Esophagus muscularis mucosa (tissue), 4 donors: ENCODE results near the gene IQGAP2. TPM values are rescaled to one million over a fixed set of nuclear protein-coding genes. Genes with fewer than 3 reads are reported as not detected.

ENCODE experiments used
- DNase-seq: peaks from one replicate; pipeline ENCODE4 v3.0.0-alpha.2; 2017; ENCODE audit errors: extremely low spot score
- H3K27ac ChIP-seq, 4 donors: fragments of 200-600 bp; sonication (generic); replicated peaks in 1 of 4; 1 replicate in 3 of 4; 2 replicates in 1 of 4; pipeline ENCODE4 v1.5.1; 2016 to 2019; ENCODE audit warnings: mild to moderate bottlenecking in 1 of 4
- H3K27me3 ChIP-seq, 4 donors: fragments of 200-600 bp; sonication (generic); one replicate each; pipeline versions ENCODE4 v1.5.1 to v1.6.0; 2016 to 2019
- H3K36me3 ChIP-seq, 4 donors: fragments of 200-600 bp; sonication (generic); one replicate each; pipeline ENCODE4 v1.5.1; 2016 to 2019
- H3K4me1 ChIP-seq, 4 donors: fragments of 200-600 bp; sonication (generic); one replicate each; pipeline ENCODE4 v1.5.1; 2016 to 2019
- H3K4me3 ChIP-seq, 4 donors: fragments of 200-600 bp; sonication (generic); 1 replicate in 2 of 4; 2 replicates in 2 of 4; pipeline ENCODE4 v1.5.1; 2016 to 2019; ENCODE audit warnings: mild to moderate bottlenecking in 4 of 4, moderate library complexity in 1 of 4
- H3K9me3 ChIP-seq, 4 donors: fragments of 200-600 bp; sonication (generic); 1 replicate in 3 of 4; 2 replicates in 1 of 4; pipeline ENCODE4 v1.5.1; 2016 to 2019
- EP300 ChIP-seq: sonication (generic); formaldehyde crosslinking; IDR thresholded peaks from one replicate; pipeline ENCODE4 v1.6.1; 2017; ENCODE audit warnings: antibody characterized with exemption
- POLR2A ChIP-seq: fragments of 450-650 bp; IDR thresholded peaks from one replicate; pipeline ENCODE4 v1.6.1; 2017; ENCODE audit warnings: antibody characterized with exemption, moderate library complexity, mild to moderate bottlenecking, low read depth
- POLR2AphosphoS5 ChIP-seq, 2 donors: sonication (generic); formaldehyde crosslinking; IDR thresholded peaks; one replicate each; pipeline ENCODE4 v1.6.1; 2017; ENCODE audit warnings: antibody characterized with exemption in 2 of 2
- WGBS: methylation state at CpG from one replicate; pipeline ENCODE4 v1.1.5; 2018; 5-methylcytosine and 5-hydroxymethylcytosine counted together
- intact Hi-C: fragments of 100-400 bp; cut with DNase I; formaldehyde crosslinking; loops from one replicate; pipeline ENCODE4 v1.15.1; 2023
- total RNA-seq, 4 donors: library from RNA; depleted of rRNA; stranded (reverse); fragments of >200 nt; gene quantifications; one replicate each; pipeline versions ENCODE4 v1.1.0 to v1.2.1, GENCODE V29; 2016
- TF ChIP-seq, protein P1 (sequence below), 3 experiments: fragments of 200-600 bp in 2 of 3; fragments of 450-650 bp in 1 of 3; sonication (generic) in 2 of 3; IDR thresholded peaks; one replicate each; pipeline ENCODE4 v1.5.1; 2017 to 2019; ENCODE audit warnings: antibody characterized with exemption in 3 of 3, mild to moderate bottlenecking in 2 of 3, moderate library complexity in 1 of 3

The IQGAP2 gene
- total RNA-seq, 4 donors from 2014 or later = 14.9 to 30.7 (median 20.8) TPM

DNA sequence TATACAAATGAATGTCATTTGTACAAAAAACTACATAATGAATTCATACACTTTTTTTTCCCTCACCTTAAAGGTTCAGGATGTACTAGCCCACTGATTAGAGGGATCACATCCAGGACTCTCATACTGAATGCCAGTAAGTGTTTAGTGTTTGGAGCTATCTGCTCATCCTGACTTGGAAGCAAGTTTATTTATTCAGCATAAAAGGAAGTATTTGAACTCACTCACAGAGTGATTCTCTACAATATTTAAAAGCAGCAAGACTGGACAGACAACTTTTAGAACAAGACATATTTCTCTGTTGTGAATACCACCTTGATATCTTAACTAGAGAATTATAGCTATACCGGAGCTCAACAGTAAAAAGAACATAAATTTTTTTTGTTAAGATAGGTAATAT, 14.8 kb upstream of the IQGAP2 start:
- no peak for TF ChIP-seq POLR2AphosphoS5 (IDR thresholded peaks at IDR 0.05)
- TF ChIP-seq, protein P1, sequence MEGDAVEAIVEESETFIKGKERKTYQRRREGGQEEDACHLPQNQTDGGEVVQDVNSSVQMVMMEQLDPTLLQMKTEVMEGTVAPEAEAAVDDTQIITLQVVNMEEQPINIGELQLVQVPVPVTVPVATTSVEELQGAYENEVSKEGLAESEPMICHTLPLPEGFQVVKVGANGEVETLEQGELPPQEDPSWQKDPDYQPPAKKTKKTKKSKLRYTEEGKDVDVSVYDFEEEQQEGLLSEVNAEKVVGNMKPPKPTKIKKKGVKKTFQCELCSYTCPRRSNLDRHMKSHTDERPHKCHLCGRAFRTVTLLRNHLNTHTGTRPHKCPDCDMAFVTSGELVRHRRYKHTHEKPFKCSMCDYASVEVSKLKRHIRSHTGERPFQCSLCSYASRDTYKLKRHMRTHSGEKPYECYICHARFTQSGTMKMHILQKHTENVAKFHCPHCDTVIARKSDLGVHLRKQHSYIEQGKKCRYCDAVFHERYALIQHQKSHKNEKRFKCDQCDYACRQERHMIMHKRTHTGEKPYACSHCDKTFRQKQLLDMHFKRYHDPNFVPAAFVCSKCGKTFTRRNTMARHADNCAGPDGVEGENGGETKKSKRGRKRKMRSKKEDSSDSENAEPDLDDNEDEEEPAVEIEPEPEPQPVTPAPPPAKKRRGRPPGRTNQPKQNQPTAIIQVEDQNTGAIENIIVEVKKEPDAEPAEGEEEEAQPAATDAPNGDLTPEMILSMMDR (IDR thresholded peaks at IDR 0.05) = no peak
- TF ChIP-seq EP300 = no peak
- TF ChIP-seq POLR2A = no peak
- no peaks in the 10 kb centered on the region for H3K36me3 ChIP-seq
- intact Hi-C loops = no loop called here
- no peak for DNase-seq
- no peaks in the 10 kb centered on the region for H3K27me3 ChIP-seq
- no peak overlapping the region for H3K27ac ChIP-seq
- H3K9me3 ChIP-seq = no peaks in the 10 kb centered on the region
- H3K4me1 ChIP-seq = peaks cover 0 to 6% (median 2%) of the 10 kb centered on the region in 4 donors
- H3K4me3 ChIP-seq = no peak overlapping the region
- 91% methylated on average over 1 of the region's 1 CpG for WGBS

DNA sequence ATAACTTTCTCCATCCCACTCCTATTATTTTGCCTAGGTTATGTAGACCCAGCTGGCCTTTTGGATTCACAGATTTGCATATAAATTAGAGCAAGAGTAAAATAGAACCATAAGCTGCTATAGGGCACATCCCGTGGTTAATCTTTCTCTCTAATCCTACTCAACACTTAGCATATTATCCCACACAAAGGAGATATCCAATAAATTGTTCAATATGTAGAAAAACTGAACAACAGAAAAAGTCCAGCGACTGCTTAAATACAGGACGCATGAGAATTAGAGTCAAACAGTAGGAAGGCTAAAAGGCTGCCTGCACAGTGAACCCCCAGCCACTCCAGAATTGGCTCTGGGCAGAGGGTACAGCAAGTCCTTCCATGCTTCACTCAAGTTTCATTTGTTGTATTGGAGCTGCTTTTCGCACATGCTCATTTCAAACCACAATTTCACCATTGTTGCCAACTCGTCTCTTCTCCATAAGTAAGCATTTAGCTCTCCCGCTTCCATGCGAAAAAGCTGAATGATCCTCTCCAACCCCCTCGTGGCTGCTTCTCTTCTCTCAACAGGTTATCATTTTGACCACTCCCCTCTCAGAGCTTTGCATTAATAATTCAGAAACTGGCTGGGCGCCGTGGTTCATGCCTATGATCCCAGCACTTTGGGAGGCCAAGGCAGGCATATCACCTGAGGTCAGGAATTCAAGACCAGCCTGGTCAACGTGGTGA, 14.1 kb upstream of the IQGAP2 start:
- H3K4me3 ChIP-seq = no peak overlapping the region
- WGBS = 87% methylated on average over 11 of the region's 11 CpGs
- no peaks in the 10 kb centered on the region for H3K36me3 ChIP-seq
- peaks cover 0 to 6% (median 2%) of the 10 kb centered on the region in 4 donors for H3K4me1 ChIP-seq
- intact Hi-C loops = no loop called here
- no peak overlapping the region for H3K27ac ChIP-seq
- no peak for DNase-seq
- H3K27me3 ChIP-seq = no peaks in the 10 kb centered on the region
- H3K9me3 ChIP-seq = no peaks in the 10 kb centered on the region
- no peak for TF ChIP-seq EP300
- TF ChIP-seq POLR2AphosphoS5 (IDR thresholded peaks at IDR 0.05) = no peak
- no peak for TF ChIP-seq POLR2A
- TF ChIP-seq, protein P1 (IDR thresholded peaks at IDR 0.05) = no peak

DNA sequence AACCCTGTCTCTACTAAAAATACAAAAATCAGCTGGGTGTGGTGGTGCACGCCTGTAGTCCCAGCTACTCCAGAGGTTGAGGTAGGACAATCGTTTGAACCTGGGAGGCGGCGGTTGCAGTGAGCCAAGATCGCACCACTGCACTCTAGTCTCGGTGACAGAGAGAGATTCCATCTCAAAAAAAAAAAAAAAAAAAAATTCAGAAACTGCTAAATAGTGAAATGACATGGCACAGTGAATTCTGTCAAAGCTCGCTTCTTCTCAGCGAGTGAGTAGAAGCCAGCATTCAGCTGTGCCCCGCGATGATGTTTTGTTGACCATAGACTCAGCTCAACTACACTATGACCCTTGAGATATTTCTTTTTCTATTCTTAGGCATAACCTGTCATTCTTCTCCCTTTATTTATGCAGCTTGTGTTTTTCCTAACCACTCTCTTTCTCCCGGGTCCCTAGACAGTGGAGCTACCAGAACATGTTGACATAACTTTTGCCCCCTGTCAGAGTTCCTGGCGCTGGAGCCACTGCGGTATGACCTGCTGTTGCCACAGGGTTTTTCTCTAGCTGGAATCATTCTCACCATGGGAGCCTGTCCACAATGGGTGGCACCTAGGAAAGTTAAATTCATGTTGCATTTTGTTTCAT, 13.5 kb upstream of the IQGAP2 start:
- H3K36me3 ChIP-seq = no peaks in the 10 kb centered on the region
- no peaks in the 10 kb centered on the region for H3K9me3 ChIP-seq
- DNase-seq = no peak
- no peak overlapping the region for H3K27ac ChIP-seq
- WGBS = 83% methylated on average over 13 of the region's 13 CpGs
- H3K4me1 ChIP-seq = peaks cover 0 to 6% (median 2%) of the 10 kb centered on the region in 4 donors
- TF ChIP-seq EP300 = no peak
- TF ChIP-seq POLR2A = no peak
- TF ChIP-seq, protein P1 (IDR thresholded peaks at IDR 0.05) = no peak
- TF ChIP-seq POLR2AphosphoS5 (IDR thresholded peaks at IDR 0.05) = no peak
- no peaks in the 10 kb centered on the region for H3K27me3 ChIP-seq
- intact Hi-C loops = no loop called here
- no peak overlapping the region for H3K4me3 ChIP-seq

DNA sequence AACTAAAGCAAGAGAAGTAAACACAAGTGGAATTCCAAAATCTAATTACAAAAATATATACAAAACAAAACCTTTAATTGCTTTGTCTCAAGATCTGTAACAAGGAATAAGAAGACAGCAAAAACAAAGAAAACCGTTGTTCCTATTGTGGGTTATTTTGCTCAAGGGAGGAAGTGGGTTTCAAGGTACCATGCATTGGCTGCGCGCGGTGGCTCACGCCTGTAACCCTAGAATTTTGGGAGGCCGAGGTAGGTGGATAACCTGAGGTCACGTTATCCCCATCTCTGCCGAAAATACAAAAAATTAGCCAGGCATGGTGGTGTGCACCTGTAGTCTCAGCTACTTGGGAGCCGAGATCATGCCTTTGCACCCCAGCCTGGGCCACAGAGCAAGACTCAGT, 12.1 kb upstream of the IQGAP2 start:
- Histone ChIP-seq H3K27me3 (no peaks in the 10 kb centered on the region), H3K9me3 (no peaks in the 10 kb centered on the region), H3K36me3 (no peaks in the 10 kb centered on the region), H3K27ac (no peak overlapping the region), H3K4me1 (peaks cover 0 to 5% (median 2%) of the 10 kb centered on the region in 4 donors), H3K4me3 (no peak overlapping the region)
- no peak for DNase-seq
- intact Hi-C loops = no loop called here
- TF ChIP-seq EP300 (no peak), POLR2AphosphoS5 (IDR thresholded peaks at IDR 0.05) (no peak), POLR2A (no peak)
- TF ChIP-seq, protein P1 (IDR thresholded peaks at IDR 0.05) = no peak
- WGBS = 87% methylated on average over 9 of the region's 9 CpGs
